Left lung (tissue), 10 donors: ENCODE measurements around the gene DNAJB6. TPM values are rescaled to one million over a fixed set of nuclear protein-coding genes. Genes with fewer than 3 reads are reported as not detected.
A peak's percentile ranks its signal among the peaks of the same experiment; 100 is the strongest.

Experiments
- ATAC-seq: fragments of 200-7000 bp; cut with Tn5 transposase; one replicate; pipeline ENCODE4 v1.9.1; 2020; ENCODE audit warnings: moderate library complexity
- DNase-seq, 4 donors: peaks; one replicate each; pipeline ENCODE4 v3.0.0-alpha.2; 2013 to 2020
- H3K27ac ChIP-seq, 2 donors: fragments of 200-600 bp; sonication (generic) in 1 of 2; one replicate each; pipeline versions ENCODE4 v1.5.0 to v1.8.0; 2020 to 2021
- H3K27me3 ChIP-seq, 2 donors: fragments of 200-600 bp; sonication (generic) in 1 of 2; one replicate each; pipeline versions ENCODE4 v1.5.0 to v1.8.0; 2020 to 2021
- H3K36me3 ChIP-seq, 2 donors: fragments of 200-600 bp; sonication (generic) in 1 of 2; one replicate each; pipeline versions ENCODE4 v1.5.0 to v1.8.0; 2020 to 2021
- H3K4me1 ChIP-seq, 2 donors: fragments of 200-600 bp; one replicate each; pipeline ENCODE4 v1.8.0; 2021
- H3K4me3 ChIP-seq, 2 donors: fragments of 200-600 bp; sonication (generic) in 1 of 2; one replicate each; pipeline versions ENCODE4 v1.5.0 to v1.8.0; 2020 to 2021; ENCODE audit warnings: mild to moderate bottlenecking in 1 of 2
- H3K9me3 ChIP-seq, 2 donors: fragments of 200-600 bp; sonication (generic) in 1 of 2; one replicate each; pipeline versions ENCODE4 v1.5.0 to v1.8.0; 2020 to 2021
- intact Hi-C, 2 donors: fragments of 100-400 bp; cut with DNase I; formaldehyde crosslinking; loops; one replicate each; pipeline versions ENCODE4 v1.11.2 to v1.14.2; 2022
- polyA plus RNA-seq, 6 donors: library from polyadenylated mRNA; unstranded; fragments of 120-200 nt; gene quantifications; one replicate each; pipeline ENCODE4 v1.2.1, GENCODE V29; 2013; ENCODE audit not compliant: insufficient read length in 6 of 6
- total RNA-seq, 2 donors: library from RNA; stranded (reverse); fragmentation: NEBNext Ultra II Directional; extraction: Animal tissue kit (Norgen Biotek cat#: 25700); gene quantifications; one replicate each; pipeline ENCODE4 v1.2.1, GENCODE V29; 2021
- TF ChIP-seq, protein P1 (sequence below), 2 donors: fragments of 200-600 bp; sonication (generic) in 1 of 2; IDR thresholded peaks; one replicate each; pipeline versions ENCODE4 v1.5.0 to v1.8.0; 2021; ENCODE audit warnings: antibody characterized with exemption in 2 of 2
- donor health status: DM: no; HTN: yes; CAD: no.
- donor health status: DM: no; HTN: no; CAD: no.

DNAJB6 gene
- total and polyA plus RNA-seq, 8 donors, result 76.6 to 150 (median 131) TPM

DNA sequence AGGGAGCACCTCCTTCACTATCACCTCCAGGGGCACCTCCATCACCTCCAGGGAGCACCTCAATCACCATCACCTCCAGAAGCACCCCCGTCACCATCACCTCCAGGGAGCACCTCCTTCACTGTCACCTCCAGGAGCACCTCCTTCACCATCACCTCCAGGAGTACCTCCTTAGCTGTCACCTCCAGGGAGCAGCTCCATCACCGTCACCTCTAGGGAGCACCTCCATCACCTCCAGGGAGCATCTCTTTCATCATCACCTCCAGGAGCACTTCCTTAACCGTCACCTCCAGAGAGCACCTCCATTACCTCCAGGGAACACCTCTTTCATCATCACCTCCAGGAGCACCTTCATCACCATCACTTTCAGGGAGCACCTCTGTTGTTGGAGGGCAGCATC is 103.0 kb downstream of the DNAJB6 start:
- H3K4me1 ChIP-seq, result no peaks in the 10 kb centered on the region
- no peak for ATAC-seq
- H3K27ac ChIP-seq, result no peak overlapping the region

DNA sequence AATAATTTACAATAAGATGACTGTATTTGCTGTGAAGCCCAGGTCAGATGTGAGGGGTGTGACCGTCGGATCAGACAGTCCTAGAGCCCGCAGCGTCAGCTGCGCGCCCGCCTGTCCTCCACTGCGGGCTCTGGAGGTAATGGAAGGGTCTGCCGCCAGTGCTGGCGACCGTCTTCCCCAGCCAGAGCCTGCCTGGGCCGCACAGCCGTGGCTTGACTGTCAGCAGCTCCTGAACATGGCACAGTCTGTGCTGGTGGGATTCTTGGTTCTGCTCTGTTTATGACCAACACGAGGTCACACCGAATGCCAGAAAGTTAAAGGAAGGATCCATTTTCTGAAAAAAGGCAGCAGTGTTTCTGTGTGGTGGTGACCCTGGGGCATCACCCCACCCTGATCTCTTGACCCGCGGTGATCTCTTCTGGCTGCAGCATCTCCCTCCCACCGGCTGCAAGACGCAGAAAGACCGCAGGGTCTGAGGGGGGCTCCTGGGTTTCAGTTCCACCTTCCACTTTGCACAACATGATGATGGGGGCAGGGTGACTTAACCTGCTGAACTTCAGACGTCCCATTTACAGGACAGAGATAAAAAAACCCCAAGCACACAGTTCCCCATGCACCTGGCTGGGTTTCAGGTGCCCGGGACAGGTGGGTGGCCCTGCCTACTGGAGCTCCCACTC is 103.7 kb downstream of the DNAJB6 start:
- no peak for ATAC-seq
- TF ChIP-seq, protein P1, sequence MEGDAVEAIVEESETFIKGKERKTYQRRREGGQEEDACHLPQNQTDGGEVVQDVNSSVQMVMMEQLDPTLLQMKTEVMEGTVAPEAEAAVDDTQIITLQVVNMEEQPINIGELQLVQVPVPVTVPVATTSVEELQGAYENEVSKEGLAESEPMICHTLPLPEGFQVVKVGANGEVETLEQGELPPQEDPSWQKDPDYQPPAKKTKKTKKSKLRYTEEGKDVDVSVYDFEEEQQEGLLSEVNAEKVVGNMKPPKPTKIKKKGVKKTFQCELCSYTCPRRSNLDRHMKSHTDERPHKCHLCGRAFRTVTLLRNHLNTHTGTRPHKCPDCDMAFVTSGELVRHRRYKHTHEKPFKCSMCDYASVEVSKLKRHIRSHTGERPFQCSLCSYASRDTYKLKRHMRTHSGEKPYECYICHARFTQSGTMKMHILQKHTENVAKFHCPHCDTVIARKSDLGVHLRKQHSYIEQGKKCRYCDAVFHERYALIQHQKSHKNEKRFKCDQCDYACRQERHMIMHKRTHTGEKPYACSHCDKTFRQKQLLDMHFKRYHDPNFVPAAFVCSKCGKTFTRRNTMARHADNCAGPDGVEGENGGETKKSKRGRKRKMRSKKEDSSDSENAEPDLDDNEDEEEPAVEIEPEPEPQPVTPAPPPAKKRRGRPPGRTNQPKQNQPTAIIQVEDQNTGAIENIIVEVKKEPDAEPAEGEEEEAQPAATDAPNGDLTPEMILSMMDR (IDR thresholded peaks at IDR 0.05), result no peak
- H3K27ac ChIP-seq, result no peak overlapping the region
- no peaks in the 10 kb centered on the region for H3K27me3 ChIP-seq
- no peak overlapping the region for H3K4me3 ChIP-seq
- intact Hi-C loops, result no loop called here
- no peaks in the 10 kb centered on the region for H3K4me1 ChIP-seq
- H3K9me3 ChIP-seq, result no peaks in the 10 kb centered on the region
- no peaks in the 10 kb centered on the region for H3K36me3 ChIP-seq
- peak in 1 of 4 donors; percentile 56 for DNase-seq

More for the DNA sequence above, 103.0 kb downstream of the DNAJB6 start:
- intact Hi-C loops, result no loop called here
- Histone ChIP-seq H3K9me3 (no peaks in the 10 kb centered on the region), H3K36me3 (no peaks in the 10 kb centered on the region), H3K4me3 (no peak overlapping the region), H3K27me3 (no peaks in the 10 kb centered on the region)
- DNase-seq, result peak in 1 of 4 donors; percentile 11
- TF ChIP-seq, protein P1 (IDR thresholded peaks at IDR 0.05), result no peak

DNA sequence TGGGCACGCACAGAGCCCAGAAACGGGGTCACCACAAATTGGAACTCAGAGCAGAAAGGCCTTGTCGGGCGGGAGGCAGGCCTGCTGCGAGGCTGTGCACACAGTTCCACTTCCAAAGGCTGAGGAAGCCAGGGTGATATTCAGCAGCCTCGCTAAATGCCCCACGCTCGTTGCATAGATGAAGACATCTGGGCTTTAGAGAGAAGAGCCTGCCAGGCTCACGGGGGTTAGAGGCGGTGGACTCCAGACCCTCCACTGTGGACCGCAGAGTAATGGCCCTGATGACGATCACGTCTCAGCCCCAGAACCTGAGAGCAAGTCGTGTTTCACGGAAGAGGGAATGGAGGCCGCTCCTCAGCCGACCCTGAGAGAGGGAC is 104.2 kb downstream of the DNAJB6 start:
- intact Hi-C loops, result no loop called here
- ATAC-seq, result no peak
- no peak overlapping the region for H3K27ac ChIP-seq
- no peak overlapping the region for H3K4me3 ChIP-seq
- no peaks in the 10 kb centered on the region for H3K9me3 ChIP-seq
- H3K4me1 ChIP-seq, result no peaks in the 10 kb centered on the region
- DNase-seq, result peak in 1 of 4 donors; percentile 51
- no peaks in the 10 kb centered on the region for H3K36me3 ChIP-seq
- H3K27me3 ChIP-seq, result no peaks in the 10 kb centered on the region
- TF ChIP-seq, protein P1 (IDR thresholded peaks at IDR 0.05), result no peak

DNA sequence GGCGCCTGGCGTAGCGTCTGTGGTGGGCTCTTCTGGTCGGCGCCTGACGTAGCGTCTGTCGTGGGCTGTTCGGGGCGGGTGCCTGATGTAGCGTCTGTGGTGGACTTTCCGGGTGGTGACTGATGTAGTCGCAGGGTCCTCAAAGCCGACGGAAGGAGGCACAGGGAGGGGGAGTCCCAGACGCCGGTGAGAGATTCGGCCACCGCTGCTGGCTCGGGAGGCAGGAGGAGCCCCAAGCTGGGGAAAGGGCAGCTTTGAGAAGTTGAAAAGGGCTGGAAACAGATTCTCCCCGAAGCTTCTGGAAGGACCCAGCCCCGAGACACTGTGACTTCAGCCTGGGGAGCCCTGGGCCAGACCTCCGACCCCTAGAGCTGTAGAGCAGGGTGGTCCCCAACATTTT is 105.7 kb downstream of the DNAJB6 start:
- Histone ChIP-seq H3K9me3 (no peaks in the 10 kb centered on the region), H3K27ac (no peak overlapping the region)
- peak in 1 of 4 donors; percentile 42 for DNase-seq

More for the DNA sequence above, 105.7 kb downstream of the DNAJB6 start:
- Histone ChIP-seq H3K4me1 (no peaks in the 10 kb centered on the region), H3K4me3 (no peak overlapping the region), H3K36me3 (no peaks in the 10 kb centered on the region), H3K27me3 (no peaks in the 10 kb centered on the region)
- TF ChIP-seq, protein P1 (IDR thresholded peaks at IDR 0.05), result no peak
- ATAC-seq, result no peak
- intact Hi-C loops, result no loop called here
